ENCODE results near the gene ALOX5AP. TPM values are rescaled to one million over a fixed set of nuclear protein-coding genes. Genes with fewer than 3 reads are reported as not detected.

Gene ALOX5AP
- total and polyA plus RNA-seq, 7 donors = 11.6 to 65.0 (median 23.9) TPM

- H3K4me1 ChIP-seq = peaks cover 0 to 30% (median 13%) of the 10 kb centered on the region in 4 donors
- no peak for DNase-seq
Measured at GRCh38 chr13:30803749-30804148, 68.4 kb downstream of the ALOX5AP start.

GRCh38 chr13:30804474-30804873 is 69.1 kb downstream of the ALOX5AP start:
- H3K4me1 ChIP-seq = peaks cover 0 to 30% (median 13%) of the 10 kb centered on the region in 4 donors
- H3K27me3 ChIP-seq = no peaks in the 10 kb centered on the region
- H3K9me3 ChIP-seq = no peaks in the 10 kb centered on the region
- H3K27ac ChIP-seq = no peak overlapping the region
- TF ChIP-seq EP300 (IDR thresholded peaks at IDR 0.05) (no peak), POLR2A (IDR thresholded peaks at IDR 0.05) (no peak), CTCF (IDR thresholded peaks at IDR 0.05) (no peak), POLR2AphosphoS5 (IDR thresholded peaks at IDR 0.05) (no peak)
- no peak overlapping the region for H3K4me3 ChIP-seq
- intact Hi-C loops (cut with DNase I) = loop anchor here (5.0 to 10.0 kb wide), 4 partner anchors 63 to 1210 kb away; partner anchors contain the start of gene SLC7A1
- DNase-seq = peak; percentile 40
- WGBS, 2 donors = 91 to 96% methylated on average over 5 of the region's 5 CpGs
- H3K36me3 ChIP-seq = no peaks in the 10 kb centered on the region

More at GRCh38 chr13:30803749-30804148, 68.4 kb downstream of the ALOX5AP start:
- Histone ChIP-seq H3K27ac (peak overlapping the region; percentile 36 to 76 (median 64)), H3K36me3 (no peaks in the 10 kb centered on the region), H3K9me3 (no peaks in the 10 kb centered on the region), H3K27me3 (no peaks in the 10 kb centered on the region), H3K4me3 (peak overlapping the region in 2 of 4 donors; percentile 50)
- WGBS, 2 donors = 91 to 94% methylated on average over 5 of the region's 5 CpGs
- intact Hi-C loops (cut with DNase I) = loop anchor here (2.0 to 10.0 kb wide), 7 partner anchors 64 to 1209 kb away; partner anchors contain the start of genes SLC7A1 and USPL1
- TF ChIP-seq POLR2A (IDR thresholded peaks at IDR 0.05) (no peak), EP300 (IDR thresholded peaks at IDR 0.05) (no peak)

GRCh38 chr13:30805132-30805537 is 69.8 kb downstream of the ALOX5AP start:
- Histone ChIP-seq H3K27me3 (no peaks in the 10 kb centered on the region), H3K4me1 (peaks cover 0 to 30% (median 13%) of the 10 kb centered on the region in 4 donors), H3K27ac (peak overlapping the region in 3 of 4 donors; percentile 5 to 57 (median 29)), H3K4me3 (no peak overlapping the region), H3K36me3 (no peaks in the 10 kb centered on the region), H3K9me3 (no peaks in the 10 kb centered on the region)
- TF ChIP-seq POLR2AphosphoS5 (IDR thresholded peaks at IDR 0.05) (no peak), POLR2A (IDR thresholded peaks at IDR 0.05) (no peak), CTCF (IDR thresholded peaks at IDR 0.05) (no peak), EP300 (IDR thresholded peaks at IDR 0.05) (no peak)
- intact Hi-C loops (cut with DNase I) = loop anchor here (10.0 kb wide), 1 partner anchor 1210 kb away; the partner anchor contains the start of gene SLC7A1
- 34 to 78% methylated on average over 4 of the region's 4 CpGs for WGBS, 2 donors
- DNase-seq = peak; percentile 19

- no peak overlapping the region for H3K4me3 ChIP-seq
Measured at GRCh38 chr13:30805603-30806011, 70.3 kb downstream of the ALOX5AP start.

GRCh38 chr13:30806784-30807183 is 71.4 kb downstream of the ALOX5AP start:
- H3K36me3 ChIP-seq = no peaks in the 10 kb centered on the region
- no peaks in the 10 kb centered on the region for H3K27me3 ChIP-seq
- DNase-seq = no peak
- H3K4me1 ChIP-seq = peaks cover 0 to 30% (median 13%) of the 10 kb centered on the region in 4 donors
- TF ChIP-seq POLR2A (IDR thresholded peaks at IDR 0.05) (no peak), POLR2AphosphoS5 (IDR thresholded peaks at IDR 0.05) (peak in 1 of 4 donors; percentile 9)
- 31 to 45% methylated on average over 3 of the region's 3 CpGs for WGBS, 2 donors
- H3K27ac ChIP-seq = no peak overlapping the region
- H3K4me3 ChIP-seq = no peak overlapping the region
- intact Hi-C loops (cut with DNase I) = loop anchor here (10.0 kb wide), 1 partner anchor 1212 kb away; the partner anchor contains the start of gene SLC7A1
- H3K9me3 ChIP-seq = no peaks in the 10 kb centered on the region

More at GRCh38 chr13:30805603-30806011, 70.3 kb downstream of the ALOX5AP start:
- Histone ChIP-seq H3K36me3 (no peaks in the 10 kb centered on the region), H3K27me3 (no peaks in the 10 kb centered on the region), H3K4me1 (peaks cover 0 to 30% (median 13%) of the 10 kb centered on the region in 4 donors), H3K27ac (peak overlapping the region in 3 of 4 donors; percentile 5 to 57 (median 29)), H3K9me3 (no peaks in the 10 kb centered on the region)
- no peak for TF ChIP-seq POLR2A (IDR thresholded peaks at IDR 0.05)
- TF ChIP-seq EP300 (IDR thresholded peaks at IDR 0.05) = no peak
- TF ChIP-seq POLR2AphosphoS5 (IDR thresholded peaks at IDR 0.05) = no peak
- WGBS, 2 donors = 84 to 90% methylated on average over 7 of the region's 7 CpGs
- DNase-seq = peak; percentile 68
- intact Hi-C loops (cut with DNase I) = loop anchor here (10.0 kb wide), 1 partner anchor 1211 kb away; the partner anchor contains the start of gene SLC7A1

GRCh38 chr13:30807392-30807791 is 72.0 kb downstream of the ALOX5AP start:
- no peaks in the 10 kb centered on the region for H3K27me3 ChIP-seq
- no peak overlapping the region for H3K4me3 ChIP-seq
- TF ChIP-seq CTCF (IDR thresholded peaks at IDR 0.05) (no peak), EP300 (IDR thresholded peaks at IDR 0.05) (no peak), POLR2A (IDR thresholded peaks at IDR 0.05) (no peak), POLR2AphosphoS5 (IDR thresholded peaks at IDR 0.05) (no peak)
- no peak overlapping the region for H3K27ac ChIP-seq
- peaks cover 0 to 30% (median 13%) of the 10 kb centered on the region in 4 donors for H3K4me1 ChIP-seq
- intact Hi-C loops (cut with DNase I) = loop anchor here (10.0 kb wide), 1 partner anchor 1213 kb away; the partner anchor contains the start of gene SLC7A1
- peak; percentile 25 for DNase-seq
- H3K9me3 ChIP-seq = no peaks in the 10 kb centered on the region
- WGBS, 2 donors = 78 to 89% methylated on average over 4 of the region's 4 CpGs
- no peaks in the 10 kb centered on the region for H3K36me3 ChIP-seq

Measured in sigmoid colon (tissue), 7 donors.